Activated T-cell treated with anti-CD3 and anti-CD28 coated beads, Interleukin-2, amount 50 U/mL, for 48 hours (primary cell): ENCODE results near the gene NOL4L.
"Not testable (repeated sequence)": the region's sequence is repeated elsewhere in the genome, so short reads cannot be mapped to it uniquely, and the experiment has no call there.

Experiments
- DNase-seq, 2 experiments: peaks; one replicate each; pipeline ENCODE4 v3.0.0-alpha.2; 2020

NOL4L gene

GRCh38 chr20:32594204-32594603 is 9.1 kb upstream of the NOL4L start:
- DNase-seq, result no peak

- not testable (repeated sequence) for DNase-seq
Observed at GRCh38 chr20:32592616-32593015, 7.5 kb upstream of the NOL4L start.

- no peak for DNase-seq
Observed at GRCh38 chr20:32592022-32592421, 6.9 kb upstream of the NOL4L start.

GRCh38 chr20:32589769-32590168 is 4.6 kb upstream of the NOL4L start:
- DNase-seq, result no peak

- DNase-seq, result no peak
Observed at GRCh38 chr20:32589256-32589655, 4.1 kb upstream of the NOL4L start.

GRCh38 chr20:32588040-32588439 is 2.9 kb upstream of the NOL4L start:
- DNase-seq, result no peak

- DNase-seq, result no peak
Observed at GRCh38 chr20:32586291-32586690, 1.2 kb upstream of the NOL4L start.

- peak; percentile 45 to 50 for DNase-seq
Observed at GRCh38 chr20:32585586-32586127, 524 bp upstream of the NOL4L start.

GRCh38 chr20:32583581-32584070 is 1.5 kb downstream of the NOL4L start:
- no peak for DNase-seq

GRCh38 chr20:32582659-32583580 is 2.2 kb downstream of the NOL4L start:
- peak; percentile 52 to 57 for DNase-seq

- peak in 1 of 2 experiments; percentile 38 for DNase-seq
Observed at GRCh38 chr20:32581839-32582658, 3.1 kb downstream of the NOL4L start.

- DNase-seq, result peak; percentile 55 to 56
Observed at GRCh38 chr20:32580970-32581838, 3.9 kb downstream of the NOL4L start.

GRCh38 chr20:32580219-32580969 is 4.7 kb downstream of the NOL4L start:
- no peak for DNase-seq

- no peak for DNase-seq
Observed at GRCh38 chr20:32578840-32579390, 6.2 kb downstream of the NOL4L start.

GRCh38 chr20:32578062-32578461 is 7.1 kb downstream of the NOL4L start:
- not testable (repeated sequence) for DNase-seq

GRCh38 chr20:32577657-32578056 is 7.5 kb downstream of the NOL4L start:
- DNase-seq, result no peak

GRCh38 chr20:32577023-32577422 is 8.1 kb downstream of the NOL4L start:
- no peak for DNase-seq

GRCh38 chr20:32576560-32576959 is 8.6 kb downstream of the NOL4L start:
- no peak for DNase-seq

GRCh38 chr20:32575805-32576204 is 9.3 kb downstream of the NOL4L start:
- no peak for DNase-seq

- DNase-seq, result no peak
Observed at GRCh38 chr20:32575227-32575581, 9.9 kb downstream of the NOL4L start.
